Activated T-cell treated with anti-CD3 and anti-CD28 coated beads, Interleukin-2, amount 50 U/mL, for 72 hours (primary cell): ENCODE measurements around the gene CCDC127. TPM values are rescaled to one million over a fixed set of nuclear protein-coding genes. Genes with fewer than 3 reads are reported as not detected.
A peak's percentile ranks its signal among the peaks of the same experiment; 100 is the strongest.
"Not testable (repeated sequence)": the region's sequence is repeated elsewhere in the genome, so short reads cannot be mapped to it uniquely, and the experiment has no call there.

Experiments used
- ATAC-seq, 2 donors: fragments of 150-1000 bp; cut with Tn5 transposase; replicated peaks in 1 of 2; 2 replicates each; pipeline ENCODE4 v1.10.0; 2021; ENCODE audit warnings: moderate library complexity in 2 of 2, mild to moderate bottlenecking in 1 of 2
- DNase-seq, 2 donors: peaks; one replicate each; pipeline ENCODE4 v3.0.0; 2021 to 2022; ENCODE audit warnings: mixed read lengths in 1 of 2
- H3K27ac Mint-ChIP-seq: one replicate; pipeline ENCODE4 v1.8.0; 2022; ENCODE audit warnings: mild to moderate bottlenecking, moderate library complexity, mixed read lengths
- H3K27me3 Mint-ChIP-seq: one replicate; pipeline ENCODE4 v1.8.0; 2022; ENCODE audit warnings: low read depth, mixed read lengths
- H3K36me3 Mint-ChIP-seq, 2 donors: one replicate each; pipeline ENCODE4 v1.8.0; 2022; ENCODE audit warnings: mixed read lengths in 2 of 2, mild to moderate bottlenecking in 1 of 2; ENCODE audit not compliant: insufficient read depth in 2 of 2
- H3K4me1 Mint-ChIP-seq: one replicate; pipeline ENCODE4 v1.8.0; 2022; ENCODE audit warnings: low read depth, mixed read lengths
- H3K4me3 Mint-ChIP-seq, 2 donors: one replicate each; pipeline ENCODE4 v1.8.0; 2022; ENCODE audit warnings: mild to moderate bottlenecking in 2 of 2, mixed read lengths in 2 of 2, moderate library complexity in 2 of 2
- H3K9me3 Mint-ChIP-seq, 2 donors: one replicate each; pipeline ENCODE4 v1.8.0; 2022; ENCODE audit warnings: mixed read lengths in 2 of 2
- total RNA-seq, 2 donors: library from RNA; stranded (reverse); gene quantifications; one replicate each; pipeline ENCODE4 v1.2.3, GENCODE V29; 2022

The CCDC127 gene
- total RNA-seq, 2 donors from 2014 or later, result 6.7 to 8.5 TPM

DNA sequence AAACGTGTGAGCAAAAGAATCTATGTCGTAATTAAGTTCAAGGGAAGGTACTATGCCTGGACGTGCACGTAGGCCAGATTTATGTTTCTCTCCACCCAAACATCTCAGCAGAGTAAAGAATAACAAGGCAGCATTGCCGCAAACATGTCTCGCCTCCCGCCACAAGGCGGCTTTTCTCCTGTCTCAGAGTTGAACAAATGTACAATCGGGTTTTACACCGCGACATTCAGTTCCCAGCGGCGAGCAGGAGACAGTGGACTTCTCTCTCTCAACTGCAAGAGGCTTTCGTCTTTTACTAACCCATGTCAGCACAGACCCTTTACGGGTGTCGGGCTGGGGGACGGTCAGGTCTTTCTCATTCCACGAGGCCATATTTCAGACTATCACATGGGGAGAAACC, 20.9 kb downstream of the CCDC127 start:
- not testable (repeated sequence) for H3K4me1 Mint-ChIP-seq, DNase-seq, H3K9me3 Mint-ChIP-seq, H3K27me3 Mint-ChIP-seq, H3K27ac Mint-ChIP-seq, ATAC-seq, H3K36me3 Mint-ChIP-seq, H3K4me3 Mint-ChIP-seq

DNA sequence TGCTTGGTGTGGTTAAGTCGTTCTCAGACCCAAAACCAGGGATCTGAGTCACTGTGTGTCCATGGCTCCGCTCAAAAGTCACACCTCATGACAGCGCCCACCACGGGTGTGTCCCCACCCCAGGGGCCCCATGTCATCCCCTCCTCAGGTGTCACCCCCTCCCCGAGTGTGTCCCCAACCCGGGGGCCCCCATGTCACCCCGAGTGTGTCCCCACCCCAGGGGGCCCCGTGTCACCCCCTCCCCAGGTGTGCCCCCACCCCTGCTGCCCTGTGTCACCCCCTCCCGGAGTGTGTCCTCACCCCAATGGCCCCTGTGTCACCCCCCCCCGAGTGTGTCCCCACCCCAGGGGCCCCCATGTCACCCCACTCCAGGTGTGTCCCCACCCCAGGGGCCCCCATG, 21.6 kb downstream of the CCDC127 start:
- Mint-ChIP-seq H3K27me3 (no peaks in the 10 kb centered on the region), H3K27ac (no peak overlapping the region), H3K9me3 (no peaks in the 10 kb centered on the region), H3K36me3 (no peaks in the 10 kb centered on the region), H3K4me1 (no peaks in the 10 kb centered on the region), H3K4me3 (no peak overlapping the region)
- DNase-seq (no peak), ATAC-seq (no peak)

DNA sequence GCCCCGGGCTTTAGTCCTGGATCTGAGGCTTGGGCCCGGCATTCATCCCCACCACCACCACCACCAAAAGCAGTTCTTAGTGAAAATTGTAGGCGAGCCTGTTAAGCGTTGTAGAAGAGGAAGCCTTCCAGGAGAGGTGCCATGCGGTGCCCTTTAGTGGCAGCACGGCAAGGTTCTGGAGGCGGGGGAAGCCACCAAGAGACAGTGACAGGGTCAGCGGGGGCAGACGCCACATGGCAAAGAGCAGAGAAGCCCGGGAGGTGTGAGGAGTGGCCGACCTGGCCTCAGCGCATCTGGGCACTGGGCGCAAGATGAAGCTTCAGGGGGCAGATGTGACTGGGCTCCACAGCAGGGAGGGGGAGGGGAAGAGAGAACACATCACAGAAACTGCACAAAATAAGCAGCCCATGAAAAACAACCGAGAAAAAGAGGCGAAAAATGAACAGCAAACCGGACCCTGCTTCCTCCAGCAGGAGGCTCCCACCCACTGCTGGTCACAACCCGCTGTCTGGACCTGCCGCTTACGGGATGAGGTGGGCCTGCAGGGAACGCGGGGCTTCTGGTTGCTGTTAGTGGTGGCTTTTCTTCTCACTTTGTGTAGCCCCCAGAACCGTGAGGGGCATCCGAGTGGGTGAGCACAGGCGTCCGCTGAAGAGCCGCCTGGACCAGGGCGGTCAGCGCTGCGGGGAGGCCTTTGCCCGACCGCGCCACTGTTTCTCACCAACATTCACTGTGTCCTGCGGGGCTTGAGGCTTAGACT, 22.4 kb downstream of the CCDC127 start:
- DNase-seq (no peak), ATAC-seq (no peak)
- Mint-ChIP-seq H3K27me3 (no peaks in the 10 kb centered on the region), H3K4me3 (no peak overlapping the region), H3K27ac (no peak overlapping the region), H3K4me1 (peaks cover under 1% of the 10 kb centered on the region), H3K9me3 (no peaks in the 10 kb centered on the region), H3K36me3 (no peaks in the 10 kb centered on the region)

DNA sequence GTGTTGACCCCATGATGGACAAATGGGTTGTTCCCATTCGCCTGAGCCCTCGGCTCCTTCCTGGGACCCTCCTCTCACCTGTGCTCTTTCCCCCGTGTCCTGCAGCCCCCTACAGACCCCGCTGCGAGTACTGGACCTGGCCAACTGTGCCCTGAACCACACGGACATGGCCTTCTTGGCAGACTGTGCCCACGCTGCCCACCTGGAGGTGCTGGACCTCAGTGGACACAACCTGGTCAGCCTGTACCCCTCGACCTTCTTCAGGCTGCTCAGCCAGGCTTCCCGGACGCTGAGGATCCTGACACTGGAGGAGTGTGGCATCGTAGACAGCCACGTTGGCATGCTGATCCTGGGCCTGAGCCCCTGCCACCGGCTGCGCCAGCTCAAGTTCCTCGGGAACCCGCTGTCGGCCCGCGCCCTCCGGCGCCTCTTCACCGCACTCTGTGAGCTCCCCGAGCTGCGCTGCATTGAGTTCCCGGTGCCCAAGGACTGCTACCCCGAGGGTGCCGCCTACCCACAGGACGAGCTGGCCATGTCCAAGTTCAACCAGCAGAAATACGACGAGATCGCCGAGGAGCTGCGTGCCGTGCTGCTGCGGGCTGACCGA, 23.2 kb downstream of the CCDC127 start:
- H3K36me3 Mint-ChIP-seq, result no peaks in the 10 kb centered on the region
- H3K27me3 Mint-ChIP-seq, result no peaks in the 10 kb centered on the region
- H3K4me3 Mint-ChIP-seq, result no peak overlapping the region
- H3K27ac Mint-ChIP-seq, result no peak overlapping the region
- no peaks in the 10 kb centered on the region for H3K9me3 Mint-ChIP-seq
- DNase-seq (no peak), ATAC-seq (no peak)
- H3K4me1 Mint-ChIP-seq, result peaks cover 6% of the 10 kb centered on the region

DNA sequence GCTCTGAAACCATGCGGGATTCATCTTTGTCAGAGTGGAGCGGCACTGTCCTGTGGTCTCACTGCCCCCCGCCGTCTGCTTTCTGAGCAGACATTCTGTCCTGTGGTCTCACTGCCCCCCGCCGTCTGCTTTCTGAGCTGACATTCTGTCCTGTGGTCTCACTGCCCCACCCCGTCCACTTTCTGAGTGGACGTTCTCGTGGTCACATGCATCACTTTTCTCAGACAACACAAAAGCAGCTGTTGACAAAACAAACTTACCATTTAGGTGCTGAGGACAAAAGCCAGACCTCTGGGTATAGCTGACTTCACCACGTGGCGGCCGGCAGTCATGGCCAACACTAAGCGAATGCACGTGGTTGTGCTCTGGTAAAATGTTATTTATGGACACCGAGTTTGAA, 23.9 kb downstream of the CCDC127 start:
- Mint-ChIP-seq H3K9me3 (no peaks in the 10 kb centered on the region), H3K27me3 (no peaks in the 10 kb centered on the region), H3K36me3 (no peaks in the 10 kb centered on the region), H3K27ac (no peak overlapping the region), H3K4me3 (no peak overlapping the region), H3K4me1 (peaks cover 6% of the 10 kb centered on the region)
- ATAC-seq (no peak), DNase-seq (no peak)

DNA sequence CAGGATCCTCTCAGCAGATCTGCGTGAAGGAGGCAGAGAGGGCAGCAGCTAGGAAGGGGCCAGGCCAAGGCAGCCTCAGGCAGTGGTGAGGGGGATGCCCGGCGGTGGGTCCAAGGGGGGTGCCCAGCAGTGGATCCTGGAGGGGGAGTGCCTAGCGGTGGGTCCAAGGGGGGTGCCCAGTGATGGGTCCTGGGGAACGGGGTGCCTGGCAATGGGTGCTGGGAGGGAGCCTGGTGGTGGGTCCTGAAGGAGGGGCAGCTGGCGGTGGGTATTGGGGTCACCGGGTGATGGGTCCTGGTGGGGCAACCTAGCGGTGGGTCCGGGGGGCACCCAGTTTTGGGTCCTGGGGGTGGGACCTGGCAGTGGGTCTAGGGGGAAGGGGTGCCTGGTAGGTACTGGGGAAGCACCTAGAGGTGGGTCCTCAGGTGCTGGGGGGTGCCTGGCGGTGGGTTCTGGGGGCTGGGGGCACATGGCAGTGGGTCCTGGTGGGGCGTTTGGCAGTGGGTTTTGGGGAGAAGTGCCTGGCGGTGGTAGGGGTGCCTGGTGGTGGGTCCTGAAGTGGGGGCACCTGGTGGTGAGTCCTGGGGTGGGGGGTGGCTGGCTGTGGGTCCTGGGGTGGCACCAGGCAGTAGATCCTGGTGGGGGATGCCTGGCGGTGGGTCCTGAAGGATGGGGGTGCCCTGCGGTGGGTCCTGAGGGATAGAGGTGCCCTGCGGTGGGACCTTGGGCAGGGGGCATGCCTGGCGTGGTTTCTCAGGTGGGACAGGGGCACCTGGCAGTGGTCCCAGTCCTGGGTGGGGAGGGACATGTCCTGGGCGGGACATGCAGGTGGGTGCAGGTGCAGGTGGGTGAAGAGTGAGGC, 24.8 kb downstream of the CCDC127 start:
- Mint-ChIP-seq H3K36me3 (no peaks in the 10 kb centered on the region), H3K4me1 (peaks cover 13% of the 10 kb centered on the region), H3K4me3 (no peak overlapping the region), H3K9me3 (no peaks in the 10 kb centered on the region), H3K27ac (no peak overlapping the region), H3K27me3 (no peaks in the 10 kb centered on the region)
- ATAC-seq, result no peak
- DNase-seq, result no peak

DNA sequence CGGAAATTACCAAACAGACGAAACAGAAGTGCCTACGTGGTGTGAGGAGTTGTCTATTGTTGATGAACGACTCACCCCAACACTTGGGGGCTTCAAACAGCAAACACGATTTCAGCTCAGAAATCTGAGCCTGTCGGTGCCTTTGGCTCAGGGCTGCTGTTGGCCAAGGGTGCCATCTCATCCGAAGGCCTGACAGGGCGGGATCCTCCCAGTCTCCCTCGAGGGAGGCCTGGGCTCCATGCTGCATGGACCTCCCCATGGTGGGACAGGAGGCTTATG, 25.3 kb downstream of the CCDC127 start:
- Mint-ChIP-seq H3K4me1 (peaks cover 14% of the 10 kb centered on the region), H3K9me3 (no peaks in the 10 kb centered on the region), H3K36me3 (no peaks in the 10 kb centered on the region), H3K27me3 (no peaks in the 10 kb centered on the region), H3K27ac (no peak overlapping the region), H3K4me3 (no peak overlapping the region)
- ATAC-seq (no peak), DNase-seq (no peak)

DNA sequence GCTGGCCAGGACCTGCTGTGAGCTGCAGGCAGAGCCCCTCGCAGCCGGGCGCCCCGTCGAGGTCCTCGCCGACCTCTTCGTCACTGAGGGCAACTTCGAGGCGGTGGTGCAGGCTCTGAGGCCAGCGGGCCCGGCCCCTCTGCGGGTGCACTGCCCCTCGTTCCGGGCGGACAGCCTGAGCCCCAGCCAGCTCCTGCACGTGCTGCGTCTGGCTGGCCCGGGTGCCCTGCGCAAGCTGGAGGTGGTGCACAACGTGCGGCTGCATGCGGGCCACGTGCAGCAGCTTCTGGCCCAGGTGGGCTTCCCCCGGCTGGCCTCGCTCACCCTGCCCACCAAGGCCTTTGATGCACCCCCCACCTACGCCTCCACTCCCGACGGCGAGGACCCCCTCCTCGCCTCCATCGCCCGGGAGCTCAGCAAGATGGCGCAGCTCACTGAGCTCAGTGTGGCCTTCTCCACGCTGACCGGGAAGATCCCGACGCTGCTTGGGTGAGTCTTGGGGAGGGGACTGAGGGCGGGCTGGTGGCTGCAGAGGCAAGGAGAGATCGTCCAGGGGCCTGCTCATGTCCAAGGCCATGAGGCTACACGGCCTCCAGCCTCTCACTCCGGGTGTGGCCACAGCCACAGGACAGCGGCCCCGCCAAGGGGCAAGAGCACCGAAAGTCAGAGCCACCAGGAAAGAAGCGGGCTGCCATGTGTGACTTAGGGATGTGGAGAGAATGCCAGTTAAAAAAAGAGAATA, 25.8 kb downstream of the CCDC127 start:
- Mint-ChIP-seq H3K27ac (no peak overlapping the region), H3K4me1 (peaks cover 14% of the 10 kb centered on the region), H3K9me3 (no peaks in the 10 kb centered on the region), H3K27me3 (no peaks in the 10 kb centered on the region), H3K4me3 (peak overlapping the region in 1 of 2 donors; percentile 13), H3K36me3 (no peaks in the 10 kb centered on the region)
- ATAC-seq, result no peak
- no peak for DNase-seq

DNA sequence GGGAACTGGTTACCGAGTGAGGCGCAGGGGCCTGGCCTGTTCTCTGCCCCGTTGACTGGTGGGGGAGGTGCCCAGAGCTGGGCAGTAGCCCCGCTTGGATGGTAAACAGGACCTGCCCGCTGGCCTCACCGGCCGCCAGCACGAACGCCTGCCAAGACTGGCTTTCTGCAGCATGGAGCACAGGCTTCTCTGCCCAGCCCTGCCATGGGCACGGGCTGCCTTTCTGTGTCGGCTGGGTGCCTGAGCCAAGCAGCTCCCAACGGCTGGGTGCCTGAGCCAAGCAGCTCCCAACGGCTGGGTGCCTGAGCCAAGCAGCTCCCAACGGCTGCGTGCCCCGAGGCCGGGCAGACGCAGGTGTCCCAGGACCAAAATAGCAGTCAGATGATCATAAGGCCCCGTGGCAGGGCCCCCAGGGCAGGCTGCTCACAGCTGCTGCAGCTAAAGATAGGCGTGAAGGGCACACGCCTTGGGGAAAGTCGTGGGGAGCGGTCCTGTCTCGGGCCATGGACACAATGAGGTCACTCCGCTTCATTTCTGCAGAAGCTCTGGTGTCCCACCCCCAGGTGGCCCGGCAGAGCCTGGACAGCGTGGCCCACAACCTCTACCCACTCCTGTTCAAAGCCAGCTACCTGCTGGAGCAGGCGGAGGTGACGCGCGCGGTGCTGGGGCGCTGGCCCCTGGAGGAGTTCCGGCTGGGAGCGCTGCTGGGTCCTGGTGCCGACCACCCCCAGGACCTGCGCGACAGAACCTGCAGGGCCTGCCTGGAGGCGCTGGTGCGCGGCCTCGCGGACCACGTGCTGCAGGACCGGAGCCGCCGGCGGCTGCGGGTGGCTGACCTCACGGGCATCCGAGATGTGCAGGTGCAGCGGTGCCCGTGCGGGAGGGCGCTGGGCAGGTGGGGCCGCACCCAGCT, 26.7 kb downstream of the CCDC127 start, which contains the start of gene LRRC14B:
LRRC14B (plus strand) TSS at position 460 of the 913 bp plus-strand sequence; CDS start at position 504, 44 bp downstream.
- peak; percentile 29 to 46 for DNase-seq
- H3K9me3 Mint-ChIP-seq, result no peaks in the 10 kb centered on the region
- H3K36me3 Mint-ChIP-seq, result no peaks in the 10 kb centered on the region
- H3K27ac Mint-ChIP-seq, result no peak within 1 kb of the TSS
- H3K4me3 Mint-ChIP-seq, result peak within 1 kb of the TSS in 1 of 2 donors; percentile 58
- H3K4me1 Mint-ChIP-seq, result peaks cover 14% of the 10 kb centered on the region
- H3K27me3 Mint-ChIP-seq, result no peaks in the 10 kb centered on the region
- ATAC-seq, result peak; percentile 33 to 41

DNA sequence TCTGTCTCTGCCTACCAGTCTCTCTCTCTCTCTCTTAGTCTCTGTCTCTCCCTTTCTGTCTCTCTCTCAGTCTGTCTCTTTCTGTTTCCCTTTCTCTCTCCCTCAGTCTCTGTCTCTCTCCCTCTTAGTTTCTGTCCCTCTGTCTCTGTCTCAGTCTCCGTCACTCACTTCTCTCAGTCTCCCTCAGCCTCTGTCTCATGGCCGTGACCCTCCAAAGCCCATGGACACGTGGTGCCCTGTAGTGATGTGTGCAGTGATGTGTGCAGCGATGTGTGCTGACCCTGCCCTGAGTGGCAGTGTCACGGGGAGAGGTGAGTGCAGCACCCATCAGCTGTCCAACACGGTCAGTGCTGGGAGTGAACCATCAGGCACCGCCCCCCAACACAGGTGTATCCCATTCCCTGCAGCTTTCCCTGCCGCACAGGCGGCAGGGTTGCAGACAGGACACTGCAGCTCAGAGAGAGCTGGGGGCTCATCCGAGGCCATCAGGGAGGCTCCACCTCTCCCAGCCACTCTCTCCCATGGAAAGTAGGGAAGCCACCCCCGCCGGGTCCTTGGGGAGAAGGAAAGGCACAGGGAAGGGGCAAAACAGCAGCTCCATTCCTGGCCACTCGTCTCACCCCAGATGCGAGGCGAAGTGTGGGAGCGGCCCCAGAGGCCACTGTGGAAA, 27.5 kb downstream of the CCDC127 start:
- H3K27ac Mint-ChIP-seq, result no peak overlapping the region
- peaks cover 14% of the 10 kb centered on the region for H3K4me1 Mint-ChIP-seq
- no peak for ATAC-seq
- no peaks in the 10 kb centered on the region for H3K36me3 Mint-ChIP-seq
- no peaks in the 10 kb centered on the region for H3K9me3 Mint-ChIP-seq
- no peaks in the 10 kb centered on the region for H3K27me3 Mint-ChIP-seq
- H3K4me3 Mint-ChIP-seq, result peak overlapping the region in 1 of 2 donors; percentile 58
- no peak for DNase-seq

DNA sequence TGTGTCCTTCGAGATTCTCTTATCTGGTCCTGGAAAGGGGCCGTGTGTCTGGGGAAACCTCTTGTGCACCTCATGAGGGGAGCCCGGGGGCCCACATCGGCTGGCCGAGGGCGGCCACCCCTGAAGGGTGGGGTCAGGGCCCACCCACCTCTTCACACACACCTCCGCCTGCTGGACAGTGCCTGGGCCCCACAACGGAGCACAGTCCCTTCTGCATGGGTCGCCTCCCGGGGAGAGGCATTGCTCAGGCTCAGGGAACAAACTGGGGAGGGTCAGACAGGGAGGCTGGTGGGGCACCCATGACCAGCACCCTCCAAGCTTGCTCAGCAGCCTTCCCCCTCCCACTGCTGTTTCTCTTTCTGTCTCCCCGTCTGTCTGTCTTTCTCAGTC, 28.0 kb downstream of the CCDC127 start:
- Mint-ChIP-seq H3K27ac (no peak overlapping the region), H3K27me3 (no peaks in the 10 kb centered on the region), H3K36me3 (no peaks in the 10 kb centered on the region), H3K9me3 (no peaks in the 10 kb centered on the region), H3K4me1 (peaks cover 14% of the 10 kb centered on the region), H3K4me3 (no peak overlapping the region)
- no peak for DNase-seq
- no peak for ATAC-seq

DNA sequence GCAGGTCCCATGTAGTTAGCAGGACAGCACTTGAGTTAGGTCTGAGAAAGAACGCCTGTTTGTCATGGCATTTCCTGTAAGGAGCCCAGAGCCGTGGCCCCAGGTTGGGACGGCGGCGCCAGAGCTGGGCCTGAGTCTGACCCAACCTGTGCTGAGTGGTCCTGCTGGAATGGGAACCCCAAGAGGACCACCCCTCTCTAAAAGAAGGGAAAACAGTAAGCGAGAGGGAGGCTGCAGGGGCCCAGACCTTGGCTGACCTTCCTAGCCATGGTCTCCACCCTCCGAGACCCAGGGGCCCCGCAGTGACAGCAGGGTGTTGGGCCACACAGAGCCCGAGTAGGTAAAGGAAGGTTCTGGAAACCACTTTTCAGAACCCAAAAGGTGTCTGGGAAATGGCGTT, 28.5 kb downstream of the CCDC127 start:
- Mint-ChIP-seq H3K27ac (no peak overlapping the region), H3K4me1 (peaks cover 14% of the 10 kb centered on the region), H3K9me3 (no peaks in the 10 kb centered on the region), H3K36me3 (no peaks in the 10 kb centered on the region), H3K27me3 (no peaks in the 10 kb centered on the region), H3K4me3 (no peak overlapping the region)
- DNase-seq (no peak), ATAC-seq (no peak)
